Trophoblast cell (in vitro differentiated cells and primary cell): Measurements from ENCODE around the gene PRTFDC1.

ENCODE experiments used
- DNase-seq, 2 donors: peaks; one replicate each; pipeline ENCODE4 v3.0.0-alpha.2; 2016
- H2AFZ ChIP-seq: 2 replicates; pipeline ENCODE4 v1.6.1; 2013; ENCODE audit warnings: low read length, moderate library complexity, mild to moderate bottlenecking; ENCODE audit not compliant: insufficient read depth, poor library complexity
- H2AK5ac ChIP-seq: 2 replicates; pipeline ENCODE4 v1.6.1; 2013; ENCODE audit warnings: mild to moderate bottlenecking, low read length
- H2BK120ac ChIP-seq: 2 replicates; pipeline ENCODE4 v1.6.1; 2013; ENCODE audit warnings: low read length, mild to moderate bottlenecking, moderate library complexity; ENCODE audit not compliant: insufficient read depth, poor library complexity
- H2BK12ac ChIP-seq: 2 replicates; pipeline ENCODE4 v1.6.1; 2013; ENCODE audit warnings: mild to moderate bottlenecking, low read length, moderate library complexity
- H2BK5ac ChIP-seq: 2 replicates; pipeline ENCODE4 v1.6.1; 2013; ENCODE audit warnings: low read length, low read depth, moderate library complexity, mild to moderate bottlenecking; ENCODE audit not compliant: poor library complexity
- H3K14ac ChIP-seq: 2 replicates; pipeline ENCODE4 v1.6.1; 2013; ENCODE audit warnings: mild to moderate bottlenecking, low read length
- H3K18ac ChIP-seq: 2 replicates; pipeline ENCODE4 v1.6.1; 2013; ENCODE audit warnings: mild to moderate bottlenecking, low read length
- H3K23ac ChIP-seq: 2 replicates; pipeline ENCODE4 v1.6.1; 2013; ENCODE audit warnings: low read length
- H3K27ac ChIP-seq: 2 replicates; pipeline ENCODE4 v1.5.1; 2013; ENCODE audit warnings: low read depth, mild to moderate bottlenecking, inconsistent platforms, low read length, moderate library complexity
- H3K27me3 ChIP-seq: 2 replicates; pipeline ENCODE4 v1.6.1; 2013; ENCODE audit warnings: inconsistent platforms, mild to moderate bottlenecking, low read length, moderate library complexity; ENCODE audit not compliant: insufficient read depth
- H3K36me3 ChIP-seq, 2 experiments: 1 replicate in 1 of 2; 2 replicates in 1 of 2; pipeline ENCODE4 v1.6.1; 2013; ENCODE audit warnings: low read length in 2 of 2, mild to moderate bottlenecking in 2 of 2, moderate library complexity in 1 of 2; ENCODE audit not compliant: insufficient read depth in 2 of 2, control insufficient read depth in 1 of 2
- H3K4ac ChIP-seq: 2 replicates; pipeline ENCODE4 v1.6.1; 2013; ENCODE audit warnings: low read depth, mild to moderate bottlenecking, low read length, moderate library complexity
- H3K4me1 ChIP-seq, 2 experiments: 1 replicate in 1 of 2; 2 replicates in 1 of 2; pipeline ENCODE4 v1.6.1; 2013; ENCODE audit warnings: low read length in 2 of 2, mild to moderate bottlenecking in 2 of 2, moderate library complexity in 1 of 2; ENCODE audit not compliant: insufficient read depth in 2 of 2, control insufficient read depth in 1 of 2
- H3K4me2 ChIP-seq: 2 replicates; pipeline ENCODE4 v1.6.1; 2013; ENCODE audit warnings: inconsistent platforms, mild to moderate bottlenecking, low read length, moderate library complexity
- H3K4me3 ChIP-seq: 2 replicates; pipeline ENCODE4 v1.5.1; 2013; ENCODE audit warnings: mild to moderate bottlenecking, low read depth, low read length, inconsistent platforms
- H3K79me1 ChIP-seq: one replicate; pipeline ENCODE4 v1.6.1; 2013; ENCODE audit warnings: low read length
- H3K79me2 ChIP-seq: 2 replicates; pipeline ENCODE4 v1.6.1; 2013; ENCODE audit warnings: low read length, mild to moderate bottlenecking; ENCODE audit not compliant: control insufficient read depth, insufficient read depth, poor library complexity
- H3K9ac ChIP-seq: 2 replicates; pipeline ENCODE4 v1.6.1; 2013; ENCODE audit warnings: mild to moderate bottlenecking, low read length
- H3K9me3 ChIP-seq: 2 replicates; pipeline ENCODE4 v1.6.1; 2013; ENCODE audit warnings: low read depth, mild to moderate bottlenecking, control low read depth, inconsistent platforms, low read length; ENCODE audit not compliant: insufficient read depth
- H4K12ac ChIP-seq: 2 replicates; pipeline ENCODE4 v1.6.1; 2013; ENCODE audit warnings: low read depth, mild to moderate bottlenecking, low read length, moderate library complexity
- H4K8ac ChIP-seq: 2 replicates; pipeline ENCODE4 v1.6.1; 2013; ENCODE audit warnings: low read depth, mild to moderate bottlenecking, low read length, moderate library complexity
- H4K91ac ChIP-seq: one replicate; pipeline ENCODE4 v1.6.1; 2013; ENCODE audit warnings: low read depth, mild to moderate bottlenecking, low read length, moderate library complexity
- WGBS: extraction: QIAGEN DNeasy Blood & Tissue Kit; methylation state at CpG from one replicate; pipeline ENCODE4 v1.1.7; 2013; ENCODE audit warnings: missing lambda C conversion rate; ENCODE audit not compliant: insufficient read length, insufficient coverage; ENCODE audit errors: extremely low coverage; 5-methylcytosine and 5-hydroxymethylcytosine counted together

Gene PRTFDC1

DNA sequence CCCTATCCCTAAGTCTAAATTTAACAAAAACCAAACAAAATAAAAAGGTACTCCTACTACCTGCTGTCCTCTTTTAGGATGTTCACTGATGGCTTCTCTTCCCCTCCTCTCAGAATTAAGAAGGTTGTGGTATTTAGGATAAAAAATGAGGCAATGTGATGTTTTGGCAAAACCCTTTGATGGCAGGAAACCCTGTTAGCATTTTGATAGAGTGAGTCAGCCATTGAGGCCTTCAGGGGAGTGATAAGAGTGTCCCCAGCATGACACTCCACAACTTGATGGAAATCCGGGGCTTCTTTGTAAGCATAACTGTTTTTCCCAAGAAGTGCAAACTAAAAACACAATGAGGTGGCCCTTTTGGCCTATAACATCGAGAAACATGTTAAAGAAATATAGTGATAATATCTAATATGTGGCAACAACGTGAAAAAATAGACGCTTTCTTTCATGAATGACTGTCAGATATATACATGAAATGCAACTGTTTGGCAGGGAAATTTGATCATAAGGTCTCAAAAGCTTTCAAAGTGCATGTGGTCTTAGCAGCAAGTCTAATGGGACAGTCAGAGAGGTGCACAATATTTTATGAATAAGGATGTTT lies 55.0 kb downstream of the PRTFDC1 start:
- Histone ChIP-seq H3K9me3 (no peaks in the 10 kb centered on the region), H3K79me1 (no peaks in the 10 kb centered on the region), H3K9ac (no peak overlapping the region), H3K18ac (no peak overlapping the region), H3K4me2 (no peak overlapping the region), H3K14ac (no peak overlapping the region), H2BK5ac (no peak overlapping the region), H4K12ac (no peak overlapping the region), H3K4me1 (peaks cover 0 to 9% of the 10 kb centered on the region in 2 experiments), H3K4ac (no peak overlapping the region), H2BK12ac (no peak overlapping the region), H3K79me2 (no peaks in the 10 kb centered on the region), H3K27ac (no peak overlapping the region), H4K8ac (no peak overlapping the region), H2AFZ (no peak overlapping the region), H2AK5ac (no peak overlapping the region), H2BK120ac (no peak overlapping the region), H3K27me3 (no peaks in the 10 kb centered on the region), H3K23ac (no peak overlapping the region), H3K4me3 (no peak overlapping the region), H3K36me3 (no peaks in the 10 kb centered on the region), H4K91ac (no peak overlapping the region)
- WGBS, result no CpG with 5 or more reads among the region's 4 CpGs
- DNase-seq, result peak in 1 of 2 donors; percentile 13

GRCh38 chr10:24894728-24895127 lies 57.7 kb downstream of the PRTFDC1 start:
- Histone ChIP-seq H3K4me3 (no peak overlapping the region), H3K4ac (no peak overlapping the region), H3K79me1 (no peaks in the 10 kb centered on the region), H3K23ac (no peak overlapping the region), H3K9ac (no peak overlapping the region), H4K12ac (no peak overlapping the region), H3K79me2 (no peaks in the 10 kb centered on the region), H3K18ac (no peak overlapping the region), H2AK5ac (no peak overlapping the region), H3K14ac (no peak overlapping the region), H3K9me3 (no peaks in the 10 kb centered on the region), H2BK12ac (no peak overlapping the region), H4K91ac (no peak overlapping the region), H3K27me3 (no peaks in the 10 kb centered on the region), H4K8ac (no peak overlapping the region), H3K36me3 (no peaks in the 10 kb centered on the region), H3K27ac (no peak overlapping the region), H3K4me1 (peaks cover 0 to 9% of the 10 kb centered on the region in 2 experiments), H2AFZ (no peak overlapping the region), H2BK120ac (no peak overlapping the region), H2BK5ac (no peak overlapping the region), H3K4me2 (no peak overlapping the region)
- WGBS, result no CpG with 5 or more reads among the region's 8 CpGs
- DNase-seq, result no peak

- Histone ChIP-seq H3K79me2 (no peaks in the 10 kb centered on the region), H3K27me3 (no peaks in the 10 kb centered on the region), H3K79me1 (no peaks in the 10 kb centered on the region), H3K9me3 (no peaks in the 10 kb centered on the region), H3K4me1 (peaks cover 0 to 9% of the 10 kb centered on the region in 2 experiments), H3K9ac (no peak overlapping the region), H3K23ac (no peak overlapping the region), H3K27ac (no peak overlapping the region), H2AFZ (no peak overlapping the region), H2BK5ac (no peak overlapping the region), H3K14ac (no peak overlapping the region), H2BK12ac (no peak overlapping the region), H4K91ac (no peak overlapping the region), H2BK120ac (no peak overlapping the region), H4K8ac (no peak overlapping the region), H2AK5ac (no peak overlapping the region), H3K4me3 (no peak overlapping the region), H4K12ac (no peak overlapping the region), H3K4me2 (no peak overlapping the region), H3K4ac (no peak overlapping the region), H3K36me3 (no peaks in the 10 kb centered on the region), H3K18ac (no peak overlapping the region)
- no CpG with 5 or more reads among the region's 5 CpGs for WGBS
- no peak for DNase-seq
These were observed 58.1 kb downstream of the PRTFDC1 start for GRCh38 chr10:24894309-24894708.

DNA sequence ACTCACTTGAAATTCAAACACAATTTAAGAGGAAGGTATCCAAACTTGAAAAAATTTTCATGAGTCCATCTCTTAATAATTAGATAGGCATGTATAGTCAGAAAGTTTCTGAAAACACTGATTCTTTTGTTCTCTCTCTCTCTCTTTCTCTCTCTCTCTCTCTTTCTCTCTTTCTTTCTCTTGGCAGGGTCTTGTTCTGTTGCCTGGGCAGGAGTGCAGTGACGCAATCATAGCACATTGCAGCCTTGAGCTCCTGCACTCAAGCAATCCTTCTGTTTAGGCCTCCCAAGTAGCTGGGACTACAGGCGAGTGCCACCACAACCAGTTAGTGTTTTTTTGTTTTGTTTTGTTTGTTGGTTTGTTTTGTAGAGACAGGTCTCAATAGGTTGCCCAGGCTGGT lies 59.3 kb downstream of the PRTFDC1 start:
- Histone ChIP-seq H2AFZ (no peak overlapping the region), H3K36me3 (no peaks in the 10 kb centered on the region), H2AK5ac (no peak overlapping the region), H2BK12ac (no peak overlapping the region), H3K14ac (no peak overlapping the region), H3K4me3 (no peak overlapping the region), H2BK120ac (no peak overlapping the region), H3K18ac (no peak overlapping the region), H3K79me2 (no peaks in the 10 kb centered on the region), H2BK5ac (no peak overlapping the region), H3K4me1 (peaks cover 0 to 9% of the 10 kb centered on the region in 2 experiments), H4K8ac (no peak overlapping the region), H3K9ac (no peak overlapping the region), H4K12ac (no peak overlapping the region), H3K4me2 (no peak overlapping the region), H3K23ac (no peak overlapping the region), H3K27me3 (no peaks in the 10 kb centered on the region), H3K9me3 (no peaks in the 10 kb centered on the region), H3K27ac (no peak overlapping the region), H3K4ac (no peak overlapping the region), H3K79me1 (no peaks in the 10 kb centered on the region), H4K91ac (no peak overlapping the region)
- DNase-seq, result no peak
- no CpG with 5 or more reads among the region's 2 CpGs for WGBS
